PC-3 (cell line): Measurements from ENCODE around the gene MORN5. TPM values are rescaled to one million over a fixed set of nuclear protein-coding genes. Genes with fewer than 3 reads are reported as not detected.

Experiments used
- ATAC-seq: fragments of 200-7000 bp; cut with Tn5 transposase; 2 replicates; pipeline ENCODE4 v1.9.1; 2020; ENCODE audit warnings: mild to moderate bottlenecking, moderate library complexity
- BruUV-seq: library from RNA; stranded (reverse); fragments of 400-500 nt; replicated peaks from 2 replicates; lab custom pipeline; 2021; lab: Mats Ljungman, UMichigan
- CTCF ChIA-PET: fragments of 300-600 bp; sonication (Branson Sonifier 250); formaldehyde crosslinking; loops from one replicate; lab custom pipeline; 2022; ENCODE audit warnings: antibody characterized with exemption; lab: Charles Lee
- POLR2A ChIA-PET: fragments of 300-600 bp; sonication (Branson Sonifier 250); formaldehyde crosslinking; loops from one replicate; lab custom pipeline; 2022; ENCODE audit warnings: antibody characterized with exemption; ENCODE audit not compliant: unreplicated experiment; lab: Charles Lee
- DNase-seq: peaks from one replicate; pipeline ENCODE4 v3.0.0-alpha.2; 2015
- H2AFZ ChIP-seq: fragments of 300-600 bp; sonication (generic); 2 replicates; pipeline ENCODE4 v1.6.0; 2016; ENCODE audit warnings: antibody characterized with exemption, low read length
- H3F3A ChIP-seq: fragments of 300-600 bp; sonication (generic); one replicate; pipeline ENCODE4 v1.6.0; 2017; ENCODE audit warnings: antibody characterized with exemption, low read length, control low read depth, mild to moderate bottlenecking; ENCODE audit not compliant: unreplicated experiment
- H3K27ac ChIP-seq: fragments of 300-600 bp; sonication (generic); 2 replicates; pipeline ENCODE4 v1.5.1; 2016; ENCODE audit warnings: mild to moderate bottlenecking, low read length
- H3K27me3 ChIP-seq: fragments of 300-600 bp; sonication (generic); 2 replicates; pipeline ENCODE4 v1.6.1; 2016; ENCODE audit warnings: low read length, mixed read lengths
- H3K36me3 ChIP-seq: fragments of 300-600 bp; sonication (generic); 2 replicates; pipeline ENCODE4 v1.6.1; 2016; ENCODE audit warnings: low read depth, mixed run types, low read length, mixed read lengths
- H3K4me1 ChIP-seq: fragments of 300-600 bp; sonication (generic); 2 replicates; pipeline ENCODE4 v1.5.1; 2016; ENCODE audit warnings: low read length; ENCODE audit not compliant: insufficient read depth
- H3K4me2 ChIP-seq: fragments of 300-600 bp; sonication (generic); 2 replicates; pipeline ENCODE4 v1.6.0; 2016; ENCODE audit warnings: low read length
- H3K4me3 ChIP-seq: fragments of 300-600 bp; sonication (generic); 2 replicates; pipeline ENCODE4 v1.5.1; 2016; ENCODE audit warnings: mild to moderate bottlenecking, low read length, mixed read lengths
- H3K79me2 ChIP-seq: fragments of 300-600 bp; sonication (generic); 2 replicates; pipeline ENCODE4 v1.6.1; 2017; ENCODE audit warnings: low read length, mixed read lengths
- H3K9ac ChIP-seq: fragments of 300-600 bp; sonication (generic); 2 replicates; pipeline ENCODE4 v1.6.0; 2016; ENCODE audit warnings: mild to moderate bottlenecking, low read length
- H3K9me2 ChIP-seq: fragments of 300-600 bp; sonication (generic); replicated peaks from 2 replicates; pipeline ENCODE4 v1.6.1; 2016; ENCODE audit warnings: mixed run types, low read length, mixed read lengths
- H3K9me3 ChIP-seq: fragments of 300-600 bp; sonication (generic); 2 replicates; pipeline ENCODE4 v1.6.1; 2016; ENCODE audit warnings: low read length, mixed read lengths
- H4K20me1 ChIP-seq: fragments of 300-600 bp; sonication (generic); 2 replicates; pipeline ENCODE4 v1.6.1; 2016; ENCODE audit warnings: low read length, mixed read lengths
- CTCF ChIP-seq: fragments of 300-600 bp; sonication (generic); conservative IDR thresholded peaks from 2 replicates; pipeline ENCODE4 v1.5.1; 2017; ENCODE audit warnings: antibody characterized with exemption, low read depth, mild to moderate bottlenecking, low read length
- EZH2 ChIP-seq: fragments of 300-600 bp; sonication (generic); IDR thresholded peaks from one replicate; pipeline ENCODE4 v1.6.1; 2017; ENCODE audit warnings: antibody characterized with exemption, mild to moderate bottlenecking, low read length; ENCODE audit not compliant: unreplicated experiment
- EZH2phosphoT487 ChIP-seq: fragments of 300-600 bp; sonication (generic); IDR thresholded peaks from 2 replicates; pipeline ENCODE4 v1.6.1; 2018; ENCODE audit warnings: mild to moderate bottlenecking, antibody characterized with exemption, low read length, borderline replicate concordance
- intact Hi-C: fragments of 100-400 bp; cut with micrococcal nuclease; formaldehyde crosslinking; loops from 2 replicates; pipeline ENCODE4 v1.9.0; 2023
- total RNA-seq: library from RNA; depleted of rRNA; stranded (reverse); fragments of >200 nt; gene quantifications from 2 replicates; pipeline ENCODE4 v1.2.3, GENCODE V29; 2014

The MORN5 gene
- total RNA-seq, 1 experiment from 2014 or later, result not detected

- no peak overlapping the region for H3K9ac ChIP-seq
- ATAC-seq, result no peak
- no peaks in the 10 kb centered on the region for H3K9me3 ChIP-seq
- no peaks in the 10 kb centered on the region for H3K36me3 ChIP-seq
- H3K79me2 ChIP-seq, result no peaks in the 10 kb centered on the region
- no peaks in the 10 kb centered on the region for H3K27me3 ChIP-seq
- H3F3A ChIP-seq, result no peaks in the 10 kb centered on the region
- intact Hi-C loops, result no loop called here
- no peaks in the 10 kb centered on the region for H4K20me1 ChIP-seq
- H3K4me1 ChIP-seq, result peaks cover 6% of the 10 kb centered on the region
- H2AFZ ChIP-seq, result no peak overlapping the region
- no peak overlapping the region for H3K4me3 ChIP-seq
- CTCF ChIA-PET, result no interaction called here
- no TSS peak for BruUV-seq
- no peak overlapping the region for H3K4me2 ChIP-seq
- no peaks in the 10 kb centered on the region for H3K9me2 ChIP-seq
- no peak overlapping the region for H3K27ac ChIP-seq
- no peak for DNase-seq
- POLR2A ChIA-PET, result no interaction called here
- TF ChIP-seq EZH2phosphoT487 (no peak), EZH2 (no peak), CTCF (no peak)
These were observed 36.2 kb downstream of the MORN5 start for GRCh38 chr9:122195875-122196274.

DNA sequence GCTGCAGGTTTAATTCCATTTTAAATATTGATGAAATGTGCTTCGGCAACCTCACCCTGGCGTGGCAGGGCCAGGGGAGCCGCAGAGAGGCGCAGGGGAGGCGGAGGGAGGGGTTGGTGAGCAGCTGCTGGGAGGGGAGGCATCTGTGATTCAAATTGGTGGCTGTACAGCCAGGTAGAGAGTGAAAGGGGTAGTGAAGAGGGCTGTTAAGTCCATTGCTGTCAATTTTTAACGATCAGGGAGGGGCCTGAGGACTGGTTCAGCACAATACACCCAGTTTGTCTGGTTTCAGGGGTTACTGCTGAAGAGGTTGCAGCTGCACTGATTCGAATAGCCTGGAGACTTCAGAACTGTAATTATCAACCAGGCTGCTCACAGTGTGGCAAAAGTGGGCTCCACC is 37.7 kb downstream of the MORN5 start:
- Histone ChIP-seq H4K20me1 (no peaks in the 10 kb centered on the region), H2AFZ (no peak overlapping the region), H3K9me2 (no peaks in the 10 kb centered on the region), H3K79me2 (no peaks in the 10 kb centered on the region), H3K4me3 (no peak overlapping the region), H3K4me1 (no peaks in the 10 kb centered on the region), H3K27me3 (no peaks in the 10 kb centered on the region), H3K9me3 (no peaks in the 10 kb centered on the region), H3K36me3 (no peaks in the 10 kb centered on the region), H3K9ac (no peak overlapping the region), H3K27ac (no peak overlapping the region), H3K4me2 (no peak overlapping the region), H3F3A (no peaks in the 10 kb centered on the region)
- BruUV-seq, result no TSS peak
- TF ChIP-seq EZH2phosphoT487, result no peak
- TF ChIP-seq CTCF, result no peak
- CTCF ChIA-PET, result no interaction called here
- DNase-seq (no peak), ATAC-seq (no peak)
- intact Hi-C loops, result no loop called here
- POLR2A ChIA-PET, result no interaction called here

DNA sequence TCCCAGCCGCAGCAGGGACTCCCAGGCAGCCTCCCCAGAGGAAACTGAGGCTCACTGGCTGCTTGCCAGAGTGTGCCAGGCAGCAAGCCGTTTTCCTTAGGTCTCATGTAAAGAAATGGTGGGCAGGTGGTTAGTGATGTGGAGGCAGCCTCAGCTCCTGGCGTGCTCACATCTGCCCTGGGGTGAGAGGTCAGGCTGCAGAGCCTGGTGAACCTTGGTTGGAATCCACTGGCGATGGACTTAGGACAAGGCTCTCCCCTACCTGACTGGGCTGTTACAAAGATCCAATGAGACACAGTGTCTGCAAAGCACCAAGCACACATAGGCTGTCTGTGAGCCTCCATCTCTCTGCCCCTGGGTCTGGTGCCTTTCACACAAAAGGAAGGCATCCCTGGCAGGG is 38.2 kb downstream of the MORN5 start:
- Histone ChIP-seq H3K4me3 (no peak overlapping the region), H3K27ac (no peak overlapping the region), H3K36me3 (no peaks in the 10 kb centered on the region), H3K4me2 (no peak overlapping the region), H3F3A (no peaks in the 10 kb centered on the region), H2AFZ (no peak overlapping the region), H4K20me1 (no peaks in the 10 kb centered on the region), H3K9me3 (no peaks in the 10 kb centered on the region), H3K79me2 (no peaks in the 10 kb centered on the region), H3K9me2 (no peaks in the 10 kb centered on the region), H3K27me3 (no peaks in the 10 kb centered on the region), H3K9ac (no peak overlapping the region), H3K4me1 (no peaks in the 10 kb centered on the region)
- POLR2A ChIA-PET, result no interaction called here
- CTCF ChIA-PET, result no interaction called here
- no peak for DNase-seq
- intact Hi-C loops, result no loop called here
- ATAC-seq, result no peak
- TF ChIP-seq EZH2 (no peak), EZH2phosphoT487 (no peak), CTCF (no peak)
- no TSS peak for BruUV-seq
